ENCODE results near the gene OR52R1. TPM values are rescaled to one million over a fixed set of nuclear protein-coding genes. Genes with fewer than 3 reads are reported as not detected.

OR52R1 gene
- total RNA-seq = not detected
- not detected for polyA plus RNA-seq
- long read RNA-seq, donor 1 = 0 reads
- long read RNA-seq, donor 2 = 0 reads

DNA sequence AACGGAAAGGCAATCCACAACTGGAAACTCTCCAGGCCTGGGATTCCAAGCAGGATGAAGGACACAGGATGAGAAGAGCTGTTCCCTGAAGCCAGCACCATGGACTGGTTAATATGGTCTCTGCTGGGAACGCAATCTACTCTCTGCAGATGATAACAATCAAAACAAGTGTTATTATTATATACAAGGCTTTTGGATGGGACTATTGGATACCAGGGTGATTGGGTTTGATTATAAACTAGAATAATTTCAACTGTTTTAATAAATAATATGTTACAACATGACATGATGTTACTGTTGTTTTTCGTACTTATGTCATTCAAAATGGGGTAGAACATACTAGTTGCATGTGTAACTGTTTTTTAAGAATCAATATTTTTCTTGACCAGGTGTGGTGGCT lies at the start of gene OR52R1:
Gene OR52R1 (minus strand): TSS at position 101 of the 400 bp plus-strand sequence. CDS start 0 bp downstream, at position 101.
- DNase-seq (no peak), ATAC-seq (no peak)
- no peak within 1 kb of the TSS for H3K4me3 ChIP-seq
- no peaks in the 10 kb centered on the region for H3K27me3 ChIP-seq (ENCODE audit: insufficient read depth in 3 of 3, low read length in 2 of 3)
- H3K4me1 ChIP-seq = no peaks in the 10 kb centered on the region
- H3K9me3 ChIP-seq = no peaks in the 10 kb centered on the region
- intact Hi-C loops (cut with DNase I) = no loop called here
- H3K27ac ChIP-seq = no peak within 1 kb of the TSS
- H3K36me3 ChIP-seq (ENCODE audit: insufficient read depth in 1 of 2, low read depth in 1 of 2) = no peaks in the 10 kb centered on the region
- 61 to 79% (median 78%) methylated on average over 3 of the region's 3 CpGs for WGBS, 3 donors
- TF ChIP-seq, protein P1, sequence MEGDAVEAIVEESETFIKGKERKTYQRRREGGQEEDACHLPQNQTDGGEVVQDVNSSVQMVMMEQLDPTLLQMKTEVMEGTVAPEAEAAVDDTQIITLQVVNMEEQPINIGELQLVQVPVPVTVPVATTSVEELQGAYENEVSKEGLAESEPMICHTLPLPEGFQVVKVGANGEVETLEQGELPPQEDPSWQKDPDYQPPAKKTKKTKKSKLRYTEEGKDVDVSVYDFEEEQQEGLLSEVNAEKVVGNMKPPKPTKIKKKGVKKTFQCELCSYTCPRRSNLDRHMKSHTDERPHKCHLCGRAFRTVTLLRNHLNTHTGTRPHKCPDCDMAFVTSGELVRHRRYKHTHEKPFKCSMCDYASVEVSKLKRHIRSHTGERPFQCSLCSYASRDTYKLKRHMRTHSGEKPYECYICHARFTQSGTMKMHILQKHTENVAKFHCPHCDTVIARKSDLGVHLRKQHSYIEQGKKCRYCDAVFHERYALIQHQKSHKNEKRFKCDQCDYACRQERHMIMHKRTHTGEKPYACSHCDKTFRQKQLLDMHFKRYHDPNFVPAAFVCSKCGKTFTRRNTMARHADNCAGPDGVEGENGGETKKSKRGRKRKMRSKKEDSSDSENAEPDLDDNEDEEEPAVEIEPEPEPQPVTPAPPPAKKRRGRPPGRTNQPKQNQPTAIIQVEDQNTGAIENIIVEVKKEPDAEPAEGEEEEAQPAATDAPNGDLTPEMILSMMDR (IDR thresholded peaks at IDR 0.05) = no peak

DNA sequence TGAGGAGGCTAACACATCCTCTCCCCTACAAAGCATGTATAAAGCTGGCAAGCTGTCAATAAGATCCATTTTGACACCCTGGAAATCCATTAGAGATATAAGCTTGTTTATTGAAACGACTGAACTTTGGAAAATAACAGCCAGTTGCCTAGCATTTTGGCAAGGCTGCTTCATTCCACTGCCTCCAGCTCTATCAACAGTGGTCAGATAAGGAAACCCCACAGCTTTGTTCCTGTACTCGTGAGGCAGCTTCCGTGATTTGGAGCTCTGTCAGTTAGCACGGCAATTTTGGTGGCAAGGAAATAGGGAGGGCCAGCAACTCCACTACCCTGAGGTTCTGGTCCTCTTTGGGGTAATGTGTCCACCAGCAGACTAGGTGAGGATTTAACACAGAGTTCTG lies 46.9 kb upstream of the OR52R1 start:
- Histone ChIP-seq H3K4me3 (no peak overlapping the region), H3K9me3 (no peaks in the 10 kb centered on the region), H3K4me1 (no peaks in the 10 kb centered on the region), H3K27ac (no peak overlapping the region), H3K36me3 (ENCODE audit: insufficient read depth in 1 of 2, low read depth in 1 of 2) (no peaks in the 10 kb centered on the region), H3K27me3 (ENCODE audit: insufficient read depth in 3 of 3, low read length in 2 of 3) (no peaks in the 10 kb centered on the region)
- DNase-seq (no peak), ATAC-seq (no peak)
- TF ChIP-seq, protein P1 (IDR thresholded peaks at IDR 0.05) = no peak
- 23 to 32% (median 28%) methylated on average over 4 of the region's 4 CpGs for WGBS, 3 donors
- intact Hi-C loops (cut with DNase I) = no loop called here

DNA sequence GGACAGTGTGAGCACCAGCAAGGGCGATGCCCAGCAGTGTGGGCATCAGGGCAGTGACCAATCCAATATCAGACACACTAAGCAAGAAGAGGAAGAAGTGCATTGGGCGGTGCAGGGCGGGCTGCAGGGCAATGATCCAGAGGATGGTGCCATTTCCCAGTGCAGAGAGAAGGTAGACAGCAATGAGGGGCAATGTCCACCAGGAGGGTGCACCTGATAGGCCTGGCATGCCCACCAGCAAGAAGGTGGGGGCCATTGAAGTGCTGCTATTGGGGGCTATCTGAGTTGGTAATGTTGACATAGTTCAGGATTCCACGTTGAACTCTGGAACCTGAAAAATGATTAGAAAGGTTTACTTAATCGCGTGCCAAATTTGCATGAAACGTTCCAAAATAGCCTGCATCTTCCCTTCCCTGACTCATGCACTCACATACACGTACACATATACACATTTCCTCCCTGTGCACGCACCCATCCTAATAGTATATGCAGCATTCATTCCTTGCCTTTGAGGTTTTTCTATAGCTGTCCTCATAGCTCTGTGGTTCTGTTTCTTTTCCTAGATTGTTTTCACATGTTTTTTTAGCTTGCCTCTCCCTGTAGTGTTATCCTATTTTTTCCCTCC lies 44.8 kb upstream of the OR52R1 start, which contains the start of gene OR51S1:
Gene OR51S1 (minus strand): TSS at position 301 of the 625 bp plus-strand sequence. CDS start 0 bp downstream, at position 301.
- H3K27ac ChIP-seq = no peak within 1 kb of the TSS
- no peaks in the 10 kb centered on the region for H3K4me1 ChIP-seq
- no peak within 1 kb of the TSS for H3K4me3 ChIP-seq
- intact Hi-C loops (cut with DNase I) = no loop called here
- ATAC-seq (no peak), DNase-seq (no peak)
- no peaks in the 10 kb centered on the region for H3K27me3 ChIP-seq (ENCODE audit: insufficient read depth in 3 of 3, low read length in 2 of 3)
- H3K36me3 ChIP-seq (ENCODE audit: insufficient read depth in 1 of 2, low read depth in 1 of 2) = no peaks in the 10 kb centered on the region
- 68 to 73% (median 71%) methylated on average over 9 of the region's 9 CpGs for WGBS, 3 donors
- no peaks in the 10 kb centered on the region for H3K9me3 ChIP-seq
- TF ChIP-seq, protein P1 (IDR thresholded peaks at IDR 0.05) = no peak

DNA sequence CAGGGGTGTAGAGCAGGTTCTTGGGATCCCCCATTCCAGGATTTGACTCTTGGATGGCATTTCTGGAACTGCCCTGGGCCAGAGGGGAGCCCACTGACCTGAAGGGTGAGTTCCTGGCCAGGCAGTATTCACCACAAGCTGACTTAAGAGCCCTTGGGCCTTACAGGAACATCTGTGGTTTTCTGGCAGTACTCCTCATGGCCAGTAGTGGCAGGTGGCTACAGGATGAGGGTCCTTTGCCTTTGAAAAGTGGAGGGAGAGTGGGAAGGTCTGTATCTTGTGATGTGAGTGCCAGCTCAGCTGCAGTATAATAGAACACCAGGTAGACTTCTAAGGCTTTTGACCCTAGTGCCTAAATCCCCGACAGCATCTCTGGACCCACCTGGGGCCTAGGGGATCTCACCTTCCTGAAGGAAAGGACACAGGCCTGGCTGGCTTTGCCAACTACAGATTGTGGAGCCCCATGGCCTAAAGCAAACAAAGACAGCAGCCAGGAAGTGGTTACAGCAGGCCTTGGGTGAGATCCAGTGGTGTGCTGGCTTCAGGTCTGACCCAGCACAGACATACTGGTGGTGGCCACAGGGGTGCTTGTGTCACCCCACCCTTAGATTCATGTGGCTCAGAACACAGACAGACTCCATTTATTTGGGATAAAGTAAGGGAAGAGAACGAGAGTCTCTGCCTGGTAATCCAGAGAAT lies 35.8 kb upstream of the OR52R1 start:
- H3K27me3 ChIP-seq (ENCODE audit: insufficient read depth in 3 of 3, low read length in 2 of 3) = no peaks in the 10 kb centered on the region
- H3K27ac ChIP-seq = no peak overlapping the region
- no peak overlapping the region for H3K4me3 ChIP-seq
- no peaks in the 10 kb centered on the region for H3K36me3 ChIP-seq (ENCODE audit: insufficient read depth in 1 of 2, low read depth in 1 of 2)
- WGBS, 3 donors = 69 to 82% (median 80%) methylated on average over 2 of the region's 2 CpGs
- H3K4me1 ChIP-seq = no peaks in the 10 kb centered on the region
- intact Hi-C loops (cut with DNase I) = no loop called here
- no peak for ATAC-seq
- TF ChIP-seq, protein P1 (IDR thresholded peaks at IDR 0.05) = no peak
- DNase-seq = no peak
- no peaks in the 10 kb centered on the region for H3K9me3 ChIP-seq
